Keratinocyte (primary cell): ENCODE data around the gene SMG6. TPM values are rescaled to one million over a fixed set of nuclear protein-coding genes. Genes with fewer than 3 reads are reported as not detected.

Source experiments
- DNase-seq: peaks from one replicate; pipeline ENCODE4 v3.0.0-alpha.2; 2011; ENCODE audit warnings: low read depth, missing footprints, low spot score
- FAIRE-seq: peaks from 2 replicates; lab custom pipeline; 2011; peaks lifted over from hg19 to GRCh38; lab: Jason Lieb, UNC
- H2AFZ ChIP-seq: 2 replicates; pipeline ENCODE4 v1.6.0; 2012; ENCODE audit warnings: low read length, control low read depth, inconsistent platforms; ENCODE audit not compliant: control insufficient read depth
- H3K27ac ChIP-seq: 2 replicates; pipeline ENCODE4 v1.5.1; 2011; ENCODE audit warnings: low read length; ENCODE audit not compliant: control insufficient read depth, insufficient read depth
- H3K27me3 ChIP-seq: 3 replicates; pipeline ENCODE4 v1.6.0; 2011; ENCODE audit warnings: low read length; ENCODE audit not compliant: control insufficient read depth, insufficient read depth; ENCODE audit errors: extremely low read depth
- H3K36me3 ChIP-seq, 2 experiments: 2 replicates in 1 of 2; 3 replicates in 1 of 2; pipeline ENCODE4 v1.5.1; 2011; ENCODE audit warnings: low read length in 2 of 2, mild to moderate bottlenecking in 1 of 2; ENCODE audit not compliant: control insufficient read depth in 2 of 2, insufficient read depth in 2 of 2; ENCODE audit errors: extremely low read depth in 1 of 2
- H3K4me1 ChIP-seq: 3 replicates; pipeline ENCODE4 v1.5.1; 2011; ENCODE audit warnings: low read length; ENCODE audit not compliant: control insufficient read depth, insufficient read depth; ENCODE audit errors: extremely low read depth
- H3K4me2 ChIP-seq: 3 replicates; pipeline ENCODE4 v1.6.0; 2011; ENCODE audit warnings: low read depth, low read length; ENCODE audit not compliant: control insufficient read depth, insufficient read depth; ENCODE audit errors: extremely low read depth
- H3K4me3 ChIP-seq, 3 experiments: fragments of 200-600 bp in 1 of 3; sonication (generic) in 1 of 3; 2 replicates in 2 of 3; 3 replicates in 1 of 3; pipeline ENCODE4 v1.5.1; 2011 to 2016; ENCODE audit warnings: low read length in 3 of 3, mild to moderate bottlenecking in 3 of 3, control low read depth in 2 of 3, inconsistent platforms in 1 of 3, low read depth in 1 of 3, mixed read lengths in 1 of 3, mixed run types in 1 of 3, moderate library complexity in 1 of 3; ENCODE audit not compliant: control insufficient read depth in 2 of 3, insufficient read depth in 2 of 3; ENCODE audit errors: extremely low read depth in 1 of 3
- H3K79me2 ChIP-seq: 2 replicates; pipeline ENCODE4 v1.6.0; 2012; ENCODE audit warnings: low read length; ENCODE audit not compliant: control insufficient read depth, insufficient read depth
- H3K9ac ChIP-seq: 3 replicates; pipeline ENCODE4 v1.6.0; 2011; ENCODE audit warnings: low read length; ENCODE audit not compliant: control insufficient read depth, insufficient read depth; ENCODE audit errors: extremely low read depth
- H3K9me1 ChIP-seq: 3 replicates; pipeline ENCODE4 v1.6.0; 2011; ENCODE audit warnings: low read length; ENCODE audit not compliant: control insufficient read depth, insufficient read depth; ENCODE audit errors: extremely low read depth
- H3K9me3 ChIP-seq: 2 replicates; pipeline ENCODE4 v1.5.1; 2012; ENCODE audit warnings: low read depth, low read length; ENCODE audit not compliant: control insufficient read depth
- H4K20me1 ChIP-seq: 3 replicates; pipeline ENCODE4 v1.6.0; 2011; ENCODE audit warnings: low read length; ENCODE audit not compliant: control insufficient read depth, insufficient read depth; ENCODE audit errors: extremely low read depth
- EZH2 ChIP-seq: IDR thresholded peaks from one replicate; pipeline ENCODE4 v1.6.1; 2012; ENCODE audit warnings: inconsistent platforms, mild to moderate bottlenecking, low read length, moderate library complexity
- dilution Hi-C: fragments of 300-500 bp; cut with MboI; formaldehyde crosslinking; loops from one replicate; pipeline ENCODE4 v1.7.0; 2020; ENCODE audit warnings: low sequenced_read_pairs; ENCODE audit not compliant: extremely low pct_ligation_motif_present
- polyA plus RNA-seq, 5 experiments: library from polyadenylated mRNA; depleted of rRNA in 3 of 5; stranded (reverse) in 3 of 5; stranded (forward) in 1 of 5; unstranded in 1 of 5; fragments of >200 nt; gene quantifications; 1 replicate in 1 of 5; 2 replicates in 3 of 5; 3 replicates in 1 of 5; pipeline versions ENCODE4 v1.2.1 to v1.2.3, GENCODE V29; 2011 to 2012; ENCODE audit warnings: missing spikeins in 2 of 5, low read depth in 1 of 5, low replicate concordance in 1 of 5
- TF ChIP-seq, protein P1 (sequence below), 3 experiments: IDR thresholded peaks in 1 of 3; conservative IDR thresholded peaks in 1 of 3; optimal IDR thresholded peaks in 1 of 3; 2 replicates in 2 of 3; 3 replicates in 1 of 3; pipeline versions ENCODE3 to v1.5.1; 2011; ENCODE audit warnings: low read length in 3 of 3, mild to moderate bottlenecking in 3 of 3, moderate library complexity in 2 of 3, control low read depth in 1 of 3, inconsistent platforms in 1 of 3; ENCODE audit not compliant: insufficient read depth in 2 of 3; ENCODE audit errors: extremely low read depth in 1 of 3

Gene SMG6
- polyA plus RNA-seq, 1 donor (not counting 4 experiments of a cell fraction or from before 2014, with no cell fraction given), result 3.6 TPM

DNA sequence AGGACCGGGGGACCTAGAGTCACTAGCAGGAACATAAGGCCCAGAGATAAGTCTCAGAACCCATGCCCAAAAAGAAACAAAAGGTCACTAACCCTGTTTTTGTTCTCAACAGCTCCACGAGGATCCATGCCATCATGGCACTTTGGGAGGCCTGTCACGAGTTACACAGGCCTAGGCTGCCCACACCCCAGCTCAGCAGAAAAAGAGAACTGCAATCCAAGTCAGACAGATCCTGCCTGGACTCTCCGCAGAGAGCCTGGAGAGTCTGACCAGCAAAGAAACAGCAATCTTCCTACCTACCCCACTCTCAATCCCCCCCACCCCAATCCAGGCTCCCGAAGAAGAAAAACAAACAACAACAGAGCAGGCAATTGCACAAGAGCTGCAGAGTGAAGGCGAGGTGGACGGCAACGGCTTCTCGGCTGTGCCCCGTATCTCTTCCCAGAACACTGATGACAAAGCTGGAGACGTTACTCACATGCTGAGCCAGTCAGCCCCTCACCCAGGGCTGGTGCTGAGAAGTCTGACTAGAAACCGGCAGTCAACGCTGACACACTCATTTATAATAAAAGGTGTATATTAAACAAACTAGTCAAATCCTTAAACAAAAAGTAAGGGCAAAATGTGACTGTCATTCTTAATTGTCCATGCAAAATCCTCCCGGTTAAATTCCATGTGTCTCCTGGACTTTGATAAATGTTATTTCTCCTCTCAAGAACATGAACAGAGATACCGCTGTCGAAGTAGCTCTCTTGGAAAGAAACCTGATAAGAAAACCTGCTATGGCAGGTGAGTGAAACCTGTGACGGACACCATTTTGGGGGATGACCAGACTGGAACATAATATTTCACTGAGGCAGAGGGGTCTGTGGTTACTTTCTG, 89.3 kb downstream of the SMG6 start:
- H3K9ac ChIP-seq, result no peak overlapping the region
- no peaks in the 10 kb centered on the region for H4K20me1 ChIP-seq
- no peak for TF ChIP-seq EZH2
- TF ChIP-seq, protein P1, sequence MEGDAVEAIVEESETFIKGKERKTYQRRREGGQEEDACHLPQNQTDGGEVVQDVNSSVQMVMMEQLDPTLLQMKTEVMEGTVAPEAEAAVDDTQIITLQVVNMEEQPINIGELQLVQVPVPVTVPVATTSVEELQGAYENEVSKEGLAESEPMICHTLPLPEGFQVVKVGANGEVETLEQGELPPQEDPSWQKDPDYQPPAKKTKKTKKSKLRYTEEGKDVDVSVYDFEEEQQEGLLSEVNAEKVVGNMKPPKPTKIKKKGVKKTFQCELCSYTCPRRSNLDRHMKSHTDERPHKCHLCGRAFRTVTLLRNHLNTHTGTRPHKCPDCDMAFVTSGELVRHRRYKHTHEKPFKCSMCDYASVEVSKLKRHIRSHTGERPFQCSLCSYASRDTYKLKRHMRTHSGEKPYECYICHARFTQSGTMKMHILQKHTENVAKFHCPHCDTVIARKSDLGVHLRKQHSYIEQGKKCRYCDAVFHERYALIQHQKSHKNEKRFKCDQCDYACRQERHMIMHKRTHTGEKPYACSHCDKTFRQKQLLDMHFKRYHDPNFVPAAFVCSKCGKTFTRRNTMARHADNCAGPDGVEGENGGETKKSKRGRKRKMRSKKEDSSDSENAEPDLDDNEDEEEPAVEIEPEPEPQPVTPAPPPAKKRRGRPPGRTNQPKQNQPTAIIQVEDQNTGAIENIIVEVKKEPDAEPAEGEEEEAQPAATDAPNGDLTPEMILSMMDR (optimal IDR thresholded peaks at IDR 0.05 in 1 of 3, IDR thresholded peaks at IDR 0.05 in 1 of 3, conservative IDR thresholded peaks at IDR 0.05 in 1 of 3; ENCODE audit: extremely low read depth in 1 of 3, insufficient read depth in 2 of 3, low read length in 3 of 3), result no peak
- no peaks in the 10 kb centered on the region for H3K79me2 ChIP-seq
- H3K36me3 ChIP-seq, result peaks cover 3 to 6% of the 10 kb centered on the region in 2 experiments
- no peak overlapping the region for H2AFZ ChIP-seq
- DNase-seq (no peak), FAIRE-seq (no peak)
- H3K27ac ChIP-seq, result no peak overlapping the region
- H3K4me3 ChIP-seq, result no peak overlapping the region
- H3K4me1 ChIP-seq, result peaks cover 26% of the 10 kb centered on the region
- dilution Hi-C loops, result no loop called here
- peaks cover 4% of the 10 kb centered on the region for H3K9me3 ChIP-seq
- H3K27me3 ChIP-seq, result no peaks in the 10 kb centered on the region
- peaks cover 2% of the 10 kb centered on the region for H3K9me1 ChIP-seq
- no peak overlapping the region for H3K4me2 ChIP-seq

DNA sequence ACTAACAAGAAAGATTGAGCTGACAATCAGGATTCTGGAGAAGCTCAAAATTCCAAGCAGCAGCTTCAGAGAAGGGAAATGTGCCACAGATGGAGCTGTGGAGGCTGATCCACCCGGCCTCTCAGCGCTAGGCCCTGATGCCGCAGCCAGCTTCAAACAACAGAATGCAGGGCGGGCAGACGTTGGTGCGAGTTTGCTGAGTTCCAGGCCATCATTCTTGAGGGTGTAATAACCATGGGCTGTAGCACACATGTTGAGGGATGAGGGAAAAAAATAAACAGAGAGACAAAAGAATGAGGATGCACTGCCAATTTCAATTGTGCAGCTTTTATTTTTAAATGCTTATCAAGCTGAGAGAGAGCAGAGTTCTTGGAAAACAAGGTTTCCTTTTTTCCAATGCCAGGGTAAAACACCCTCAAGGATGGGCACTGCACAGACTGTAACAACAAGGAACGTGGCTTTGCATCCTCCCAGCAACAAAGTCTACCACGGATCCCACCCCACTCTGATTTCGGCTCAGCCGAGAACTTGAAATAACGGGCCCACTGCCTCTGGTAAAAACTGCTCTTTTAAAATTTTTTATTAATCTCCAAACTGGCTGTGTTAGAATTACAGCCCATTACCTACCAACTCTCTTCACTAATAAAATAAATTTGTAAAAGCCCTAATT, 90.2 kb downstream of the SMG6 start:
- H3K36me3 ChIP-seq, result peaks cover 3 to 6% of the 10 kb centered on the region in 2 experiments
- H3K79me2 ChIP-seq, result no peaks in the 10 kb centered on the region
- H3K4me3 ChIP-seq, result no peak overlapping the region
- H2AFZ ChIP-seq, result no peak overlapping the region
- H3K9me1 ChIP-seq, result peaks cover 2% of the 10 kb centered on the region
- H3K27me3 ChIP-seq, result no peaks in the 10 kb centered on the region
- H3K4me2 ChIP-seq, result no peak overlapping the region
- no peaks in the 10 kb centered on the region for H4K20me1 ChIP-seq
- H3K4me1 ChIP-seq, result peaks cover 28% of the 10 kb centered on the region
- no peak for TF ChIP-seq EZH2
- TF ChIP-seq, protein P1 (optimal IDR thresholded peaks at IDR 0.05 in 1 of 3, IDR thresholded peaks at IDR 0.05 in 1 of 3, conservative IDR thresholded peaks at IDR 0.05 in 1 of 3; ENCODE audit: extremely low read depth in 1 of 3, insufficient read depth in 2 of 3, low read length in 3 of 3), result no peak
- DNase-seq (no peak), FAIRE-seq (no peak)
- H3K9ac ChIP-seq, result no peak overlapping the region
- peaks cover 4% of the 10 kb centered on the region for H3K9me3 ChIP-seq
- no peak overlapping the region for H3K27ac ChIP-seq
- dilution Hi-C loops, result no loop called here
